GM19238 (cell line): ENCODE measurements around the gene SNX5.
A peak's percentile ranks its signal among the peaks of the same experiment; 100 is the strongest.

Source experiments
- DNase-seq: peaks from one replicate; pipeline ENCODE4 v3.0.0; 2011; ENCODE audit warnings: low spot score; ENCODE audit not compliant: insufficient read length

The SNX5 gene

DNA sequence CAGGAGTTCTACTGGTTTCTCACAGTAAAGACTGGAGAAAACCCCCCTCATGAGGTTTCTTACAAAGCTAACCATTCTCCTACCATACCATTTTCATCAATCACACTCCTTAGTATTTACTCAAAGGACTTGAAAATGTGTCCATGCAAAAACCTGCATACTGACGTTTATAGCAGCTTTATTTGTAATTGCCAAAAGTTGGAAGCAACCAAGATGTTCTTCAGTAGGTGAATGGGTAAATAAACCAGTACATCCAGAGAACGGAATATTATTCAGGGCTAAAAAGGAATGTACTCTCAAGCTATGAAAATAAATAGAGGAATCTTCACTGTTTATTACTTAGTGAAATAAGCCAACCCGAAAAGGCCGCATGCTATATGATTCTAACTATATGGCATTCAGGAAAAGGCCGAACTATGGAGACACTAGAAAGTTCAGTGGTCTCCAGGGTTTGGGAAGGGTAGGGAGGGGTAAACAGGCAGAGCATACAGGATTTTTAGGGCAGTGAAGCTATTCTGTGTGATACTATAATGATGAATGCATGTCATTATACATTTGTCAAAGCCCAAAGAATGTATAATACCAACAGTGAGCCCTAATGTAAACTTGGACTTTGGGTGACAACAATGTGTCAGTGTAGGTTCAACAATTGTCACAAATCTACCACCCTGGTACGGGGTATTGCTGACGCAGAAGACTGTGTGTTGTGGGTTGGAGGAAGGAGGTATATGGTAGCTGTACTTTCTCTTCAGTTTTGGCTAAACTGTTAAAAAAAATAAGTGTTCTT, 50.6 kb downstream of the SNX5 start:
- no peak for DNase-seq

GRCh38 chr20:17916433-17916891, 52.1 kb downstream of the SNX5 start:
- DNase-seq: no peak

DNA sequence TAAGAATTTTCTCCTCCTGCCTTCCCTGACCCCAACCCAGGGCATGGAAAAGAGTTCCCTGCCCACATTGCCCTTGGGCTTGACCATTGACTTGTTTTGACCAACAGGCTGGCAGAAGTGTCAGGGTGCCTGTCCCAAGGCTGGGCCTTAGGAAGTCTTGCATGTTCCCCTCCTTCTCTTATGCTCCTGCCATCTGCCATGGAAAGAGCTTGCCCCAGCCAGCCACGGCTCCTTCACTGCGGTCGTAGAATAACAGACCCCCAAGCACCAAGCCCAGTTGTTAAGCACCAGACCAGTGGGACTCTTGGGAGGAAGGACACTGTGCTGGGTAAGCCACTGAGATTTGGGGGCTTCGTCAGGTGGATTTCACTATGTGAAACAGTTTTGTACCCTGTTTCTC, 53.6 kb downstream of the SNX5 start:
- no peak for DNase-seq

DNA sequence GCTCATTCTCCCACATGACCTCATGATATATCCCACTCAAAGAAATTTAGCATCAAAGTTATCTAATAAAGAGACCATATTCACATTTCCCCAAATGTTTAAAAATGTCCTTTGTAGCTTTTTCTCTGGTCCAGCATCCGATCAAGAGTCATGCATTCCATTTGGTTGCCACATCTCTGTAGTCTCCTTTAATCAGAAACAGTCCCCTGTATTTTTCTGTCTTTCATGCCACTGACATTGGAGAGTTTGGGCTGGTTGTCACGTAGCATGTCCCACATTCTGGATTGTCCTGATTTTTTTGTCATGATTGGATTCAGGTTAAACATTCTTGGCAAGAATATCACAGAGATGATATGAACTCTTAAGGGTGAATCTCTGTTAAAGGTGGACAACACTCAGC, 55.7 kb downstream of the SNX5 start:
- DNase-seq: no peak

DNA sequence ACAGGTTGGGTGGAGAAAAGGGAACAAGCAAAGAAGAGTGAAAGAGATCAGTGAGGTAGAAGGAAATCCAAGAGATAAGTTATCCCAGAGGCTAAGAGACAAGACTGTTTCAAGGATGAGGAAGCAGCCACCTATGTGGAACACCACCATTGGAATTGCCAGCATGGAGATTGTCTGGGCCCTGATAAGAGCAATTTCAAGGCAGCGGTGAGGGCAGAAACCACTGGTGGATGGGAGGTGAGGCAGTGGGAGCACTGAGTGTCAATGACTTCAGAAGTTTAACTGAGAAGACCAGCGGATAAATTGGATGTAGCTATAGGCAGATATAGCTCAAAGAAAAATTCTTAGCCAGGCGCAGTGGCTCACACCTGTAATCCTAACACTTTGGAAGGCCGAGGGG, 56.7 kb downstream of the SNX5 start:
- DNase-seq: no peak

GRCh38 chr20:17910828-17911294, 57.7 kb downstream of the SNX5 start:
- DNase-seq: no peak

DNA sequence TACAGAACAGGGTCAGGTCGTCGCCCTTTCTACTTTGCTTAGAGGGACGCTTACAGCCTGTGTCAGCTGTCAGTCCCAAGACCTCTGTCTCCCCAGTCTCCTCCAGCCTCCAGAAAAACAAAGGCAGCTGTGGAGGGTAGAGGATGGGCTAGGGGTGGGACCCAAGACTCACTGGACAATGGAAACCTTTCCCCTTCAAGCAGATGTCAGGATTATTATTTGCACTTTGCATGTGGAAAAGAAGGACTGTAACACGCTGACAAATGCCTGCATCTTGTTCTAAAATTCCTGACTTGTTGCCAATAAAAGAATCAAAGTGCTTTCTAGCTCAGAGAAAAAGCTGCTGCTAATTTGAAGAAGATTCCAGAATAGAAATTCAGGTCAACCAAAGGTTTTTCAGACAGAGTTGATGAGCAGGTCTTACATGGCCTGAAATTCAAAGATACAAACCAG, 58.7 kb downstream of the SNX5 start:
- no peak for DNase-seq

DNA sequence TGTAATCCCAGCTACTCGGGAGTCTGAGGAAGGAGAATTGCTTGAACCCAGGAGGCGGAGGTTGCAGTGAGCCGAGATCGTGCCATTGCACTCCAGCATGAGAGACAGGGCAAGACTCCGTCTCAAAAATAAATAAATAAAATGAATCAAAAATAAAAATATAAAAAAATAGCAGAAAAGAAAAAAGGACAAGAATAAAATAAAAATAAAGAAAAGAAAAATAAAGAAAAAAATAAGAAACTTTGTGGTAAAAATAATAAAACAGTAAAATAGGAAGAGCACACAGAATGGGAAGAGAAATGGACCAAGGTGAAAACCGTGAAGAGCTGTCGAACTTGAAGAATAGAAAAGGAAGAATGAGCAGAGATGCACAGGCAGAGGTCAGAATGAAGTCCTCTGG, 63.0 kb downstream of the SNX5 start:
- DNase-seq: no peak

DNA sequence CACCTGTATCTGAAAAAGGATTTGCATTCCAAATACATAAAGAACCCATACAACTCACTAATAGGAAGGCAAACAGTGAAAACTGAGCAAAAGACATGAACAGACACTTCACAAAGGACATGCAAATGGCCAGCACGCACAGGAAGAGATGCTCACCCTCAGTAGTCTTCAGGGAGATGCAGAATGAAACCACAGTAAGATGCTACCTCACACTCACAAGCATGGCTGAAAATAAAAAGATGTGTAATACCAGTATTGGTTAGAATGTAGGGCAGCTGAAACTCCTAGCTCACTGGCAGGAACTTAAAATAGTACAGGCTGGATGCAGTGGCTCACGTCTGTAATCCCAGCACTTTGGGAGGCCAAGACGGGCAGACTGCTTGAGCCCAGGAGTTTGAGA, 64.6 kb downstream of the SNX5 start:
- no peak for DNase-seq

DNA sequence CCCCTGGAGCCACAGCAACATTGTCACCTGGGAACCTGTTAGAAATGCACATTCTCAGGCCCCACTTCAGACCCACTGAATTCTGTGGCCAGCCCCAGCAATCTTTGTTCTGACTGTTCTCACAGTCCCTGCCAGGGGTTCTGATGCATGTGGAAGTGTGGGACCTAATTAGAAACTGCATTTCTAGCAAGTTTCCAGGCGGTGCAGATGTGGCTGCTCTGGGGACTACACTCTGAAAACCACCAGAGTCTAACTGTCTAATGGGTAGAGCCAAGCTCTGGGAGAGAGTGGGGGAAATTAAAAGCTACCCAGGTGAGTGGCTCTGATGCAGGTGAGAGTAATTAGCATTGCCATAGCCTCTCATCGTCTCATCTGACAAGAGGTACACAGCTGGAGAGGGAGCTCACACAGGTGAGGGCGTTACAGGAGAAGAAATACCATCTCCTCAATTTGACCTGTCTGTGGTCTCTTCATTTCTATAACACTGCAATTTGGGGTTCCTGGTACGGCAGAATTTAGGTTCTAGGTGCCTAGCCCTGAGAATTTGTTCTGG, 66.0 kb downstream of the SNX5 start:
- no peak for DNase-seq

DNA sequence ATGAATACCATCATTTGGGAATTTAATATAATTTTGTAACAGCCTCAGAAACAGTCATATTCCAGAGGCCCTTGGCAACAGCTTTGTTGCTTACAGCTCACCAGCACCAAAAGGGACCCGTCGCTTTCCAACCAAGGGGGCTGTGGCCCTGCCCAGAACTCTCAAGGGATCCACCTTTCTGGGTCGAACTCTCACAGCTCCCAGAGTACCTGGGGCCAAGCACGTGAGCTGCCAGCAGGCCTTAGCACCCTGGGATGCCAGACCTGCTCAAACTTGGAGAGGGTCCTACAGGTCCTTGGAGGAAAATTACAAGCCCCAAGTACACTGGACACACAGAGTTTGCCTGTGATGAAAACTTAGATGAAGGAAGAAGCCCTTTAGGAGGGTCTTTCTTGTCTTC, 66.6 kb downstream of the SNX5 start:
- DNase-seq: no peak

- DNase-seq: peak; percentile 37
Observed at GRCh38 chr20:17898548-17898994, 70.0 kb downstream of the SNX5 start.

DNA sequence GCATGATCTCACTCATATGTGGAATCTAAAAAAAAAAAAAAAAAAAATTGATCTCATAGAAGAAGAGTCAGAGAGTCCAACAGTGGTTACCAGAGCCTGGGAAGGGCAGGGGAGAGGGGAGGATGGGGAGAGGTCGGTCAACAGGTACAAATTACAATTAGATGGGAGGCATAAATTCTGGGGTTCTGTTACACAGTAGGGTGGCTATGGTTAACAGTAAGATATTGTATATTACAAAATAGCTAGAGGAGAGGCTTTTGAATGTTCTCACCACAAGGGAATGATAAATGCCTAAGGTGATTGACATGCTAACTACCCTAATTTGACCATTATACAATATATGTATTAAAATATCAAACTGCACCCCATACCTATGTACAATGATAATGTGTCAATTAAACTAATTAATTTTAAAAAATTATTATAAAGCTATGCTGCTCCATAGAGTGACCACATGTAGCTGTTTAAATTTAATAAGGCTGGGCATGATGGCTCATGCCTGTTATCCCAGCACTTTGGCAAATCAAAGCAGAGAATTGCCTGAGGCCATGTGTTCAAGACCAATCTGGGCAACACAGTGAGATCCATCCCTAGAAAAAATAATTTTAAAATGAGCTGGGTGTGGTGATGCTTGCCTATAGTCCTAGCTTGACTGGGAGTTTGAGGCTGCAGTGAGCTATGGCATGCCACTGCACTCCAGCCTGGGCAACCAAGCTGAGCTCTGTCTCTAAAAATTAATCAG, 70.9 kb downstream of the SNX5 start:
- no peak for DNase-seq

DNA sequence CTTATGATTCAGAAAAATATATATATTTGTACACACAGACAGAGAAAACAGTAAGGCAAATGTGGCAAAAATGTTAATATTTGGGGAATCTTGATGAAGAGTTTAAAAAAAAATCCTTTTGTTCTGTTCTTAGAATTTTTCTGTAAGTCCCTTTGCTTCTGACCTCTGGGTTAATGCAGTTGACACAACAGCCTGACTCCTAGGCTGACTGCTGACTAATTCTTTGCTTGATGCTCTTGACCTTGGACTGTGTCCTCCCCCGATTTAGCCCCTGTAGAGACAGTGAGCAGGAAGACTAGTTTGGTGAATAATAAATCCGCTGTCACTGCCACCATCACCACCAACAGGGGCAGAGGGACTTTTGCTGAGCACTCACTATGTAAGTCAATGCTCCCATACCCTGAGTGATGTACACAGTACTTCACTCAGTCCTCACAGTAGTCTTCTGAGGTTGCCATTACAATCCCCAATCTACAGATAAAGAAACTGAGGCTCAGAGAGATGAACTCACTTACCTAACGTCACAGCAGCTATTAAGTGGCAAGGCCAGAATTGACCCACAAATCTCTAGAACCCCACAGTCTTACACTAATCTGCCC, 71.7 kb downstream of the SNX5 start:
- DNase-seq: no peak

- no peak for DNase-seq
Observed at GRCh38 chr20:17896193-17896723, 72.3 kb downstream of the SNX5 start.

DNA sequence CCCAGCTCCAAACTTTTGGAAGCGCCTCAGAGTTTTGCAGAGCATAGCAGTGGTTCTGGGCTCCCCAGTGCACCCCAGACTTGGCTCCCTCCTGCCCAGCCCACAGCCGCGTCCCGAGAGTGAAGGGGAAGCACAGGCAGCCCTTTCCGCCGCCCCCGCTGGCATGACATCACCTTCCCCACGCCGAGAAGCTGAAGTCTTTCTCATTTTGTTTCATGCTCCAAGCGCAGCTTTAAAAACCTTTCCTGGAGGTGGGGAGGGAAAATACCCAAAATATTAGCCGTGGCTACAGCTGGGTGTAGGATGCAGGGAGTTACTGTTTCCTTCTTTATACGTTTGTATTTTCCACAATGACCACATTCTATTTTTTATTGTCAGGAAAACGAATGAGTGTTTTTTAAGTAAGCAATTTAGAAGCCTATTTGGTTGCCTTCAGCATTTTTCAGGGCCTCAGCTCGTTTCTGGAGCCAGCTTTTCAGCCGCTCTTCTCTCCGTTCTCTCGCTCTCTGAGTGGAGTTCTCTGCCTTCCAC, 72.9 kb downstream of the SNX5 start:
- no peak for DNase-seq

- DNase-seq: no peak
Observed at GRCh38 chr20:17893445-17893844, 75.1 kb downstream of the SNX5 start.

- DNase-seq: no peak
Observed at GRCh38 chr20:17892189-17892938, 76.2 kb downstream of the SNX5 start.
